ENCODE measurements around the gene ZNF410.

ZNF410 gene

GRCh38 chr14:73958591-73958990 is 71.9 kb downstream of the ZNF410 start:
- no peak for DNase-seq

- no peak for DNase-seq
Observed at GRCh38 chr14:73961192-73961591, 74.5 kb downstream of the ZNF410 start.

- no peak for DNase-seq
Observed at GRCh38 chr14:73965216-73965615, 78.6 kb downstream of the ZNF410 start.

GRCh38 chr14:73968885-73969284 is 82.2 kb downstream of the ZNF410 start:
- DNase-seq: no peak

GRCh38 chr14:73973497-73973896 is 86.8 kb downstream of the ZNF410 start:
- peak; percentile 90 for DNase-seq

- peak; percentile 45 for DNase-seq
Observed at GRCh38 chr14:73976125-73976524, 89.5 kb downstream of the ZNF410 start.

- no peak for DNase-seq
Observed at GRCh38 chr14:73977896-73978295, 91.2 kb downstream of the ZNF410 start.

Data from NCI-H82 (cell line).